GM21381 (cell line): ENCODE measurements around the gene NPHP1.
"Not testable (repeated sequence)": the region's sequence is repeated elsewhere in the genome, so short reads cannot be mapped to it uniquely, and the experiment has no call there.

Experiments used
- ATAC-seq: cut with Tn5 transposase; IDR thresholded peaks from one replicate; pipeline ENCODE4 v1.9.1; 2021; ENCODE audit warnings: mild to moderate bottlenecking, moderate library complexity; ENCODE audit not compliant: unreplicated experiment

Gene NPHP1

DNA sequence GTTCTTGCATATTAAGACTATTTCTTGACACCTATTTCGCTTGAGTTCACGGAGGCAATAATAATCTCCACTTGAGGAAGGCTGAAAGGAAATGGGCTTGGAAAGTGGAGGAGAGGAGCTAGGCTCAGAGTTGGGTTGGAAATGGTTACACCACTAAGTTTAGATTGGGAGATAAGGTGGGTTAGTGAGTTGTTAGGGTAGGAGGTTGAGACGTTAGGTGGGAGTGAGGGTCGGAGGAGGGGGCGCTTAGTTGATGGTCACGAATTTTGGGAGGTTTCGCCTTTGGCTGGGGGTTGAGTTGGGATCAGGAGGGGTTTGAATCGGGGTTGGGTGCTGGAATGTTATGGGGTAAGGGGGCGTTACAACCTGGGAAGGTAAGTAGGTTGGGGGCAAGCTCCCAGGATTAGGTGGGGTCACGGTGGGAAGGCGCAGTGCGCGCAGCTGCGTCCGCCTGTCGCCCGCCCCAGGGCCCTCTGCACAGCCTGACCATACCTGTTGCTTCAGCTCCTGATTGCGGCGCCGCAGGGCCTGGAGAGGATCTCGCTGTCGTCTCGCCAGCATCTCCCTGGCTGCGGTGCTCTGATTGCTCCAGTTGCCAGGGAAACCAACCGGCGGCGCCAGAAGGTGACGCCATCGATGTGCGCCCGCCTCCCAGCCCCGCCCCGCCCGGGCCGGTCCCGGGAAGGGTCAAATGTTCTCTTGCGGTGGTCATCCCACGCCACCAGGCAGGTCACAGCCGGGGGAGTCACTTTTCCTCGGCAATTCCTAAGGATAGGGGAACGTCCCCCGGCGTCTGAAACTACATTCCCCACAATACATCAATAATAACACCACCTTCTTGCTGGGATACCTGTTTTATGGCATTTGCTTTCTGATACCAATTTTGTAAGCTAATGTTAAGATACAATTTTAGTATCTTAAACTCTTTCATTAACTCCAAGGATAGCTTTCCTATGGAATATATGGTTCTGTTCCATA, at the start of gene NPHP1:
Gene NPHP1 (minus strand): TSS at position 606 of the 978 bp plus-strand sequence. CDS start 45 bp downstream, at position 561.
- ATAC-seq = peak; percentile 86

DNA sequence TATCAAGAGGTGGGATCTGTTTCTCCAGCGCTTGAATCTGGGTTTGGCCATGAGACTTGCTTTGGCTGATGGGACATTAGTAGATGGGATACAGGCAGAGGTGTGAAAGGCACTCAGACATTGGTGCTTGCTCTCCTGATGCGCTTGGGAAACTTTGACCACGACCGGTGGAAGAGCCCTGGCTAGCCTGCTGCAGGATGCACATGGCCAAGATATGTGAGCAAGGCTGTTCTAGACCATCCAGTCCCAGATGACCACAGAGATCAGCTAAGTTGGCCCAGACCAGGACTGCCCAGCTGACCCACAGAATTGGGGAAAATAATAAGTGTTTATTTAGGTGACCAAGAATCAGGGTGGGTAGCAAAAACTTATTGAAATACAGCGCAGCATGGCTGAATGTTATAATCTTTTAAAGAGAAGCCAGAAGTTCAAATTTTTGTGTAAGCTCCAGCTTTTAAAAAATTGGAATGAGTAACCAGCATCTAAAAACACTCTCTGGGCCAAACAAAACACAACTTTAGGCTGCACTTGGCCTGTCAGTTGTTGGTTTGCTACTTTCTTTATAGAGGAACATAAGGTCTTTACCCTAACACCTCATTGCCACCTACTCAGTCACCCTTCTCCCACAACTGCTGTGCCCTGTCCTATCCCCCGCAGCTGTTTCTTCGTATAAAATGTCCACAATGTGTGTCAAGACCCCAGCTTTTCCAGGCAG, 43.4 kb upstream of the NPHP1 start:
- not testable (repeated sequence) for ATAC-seq

DNA sequence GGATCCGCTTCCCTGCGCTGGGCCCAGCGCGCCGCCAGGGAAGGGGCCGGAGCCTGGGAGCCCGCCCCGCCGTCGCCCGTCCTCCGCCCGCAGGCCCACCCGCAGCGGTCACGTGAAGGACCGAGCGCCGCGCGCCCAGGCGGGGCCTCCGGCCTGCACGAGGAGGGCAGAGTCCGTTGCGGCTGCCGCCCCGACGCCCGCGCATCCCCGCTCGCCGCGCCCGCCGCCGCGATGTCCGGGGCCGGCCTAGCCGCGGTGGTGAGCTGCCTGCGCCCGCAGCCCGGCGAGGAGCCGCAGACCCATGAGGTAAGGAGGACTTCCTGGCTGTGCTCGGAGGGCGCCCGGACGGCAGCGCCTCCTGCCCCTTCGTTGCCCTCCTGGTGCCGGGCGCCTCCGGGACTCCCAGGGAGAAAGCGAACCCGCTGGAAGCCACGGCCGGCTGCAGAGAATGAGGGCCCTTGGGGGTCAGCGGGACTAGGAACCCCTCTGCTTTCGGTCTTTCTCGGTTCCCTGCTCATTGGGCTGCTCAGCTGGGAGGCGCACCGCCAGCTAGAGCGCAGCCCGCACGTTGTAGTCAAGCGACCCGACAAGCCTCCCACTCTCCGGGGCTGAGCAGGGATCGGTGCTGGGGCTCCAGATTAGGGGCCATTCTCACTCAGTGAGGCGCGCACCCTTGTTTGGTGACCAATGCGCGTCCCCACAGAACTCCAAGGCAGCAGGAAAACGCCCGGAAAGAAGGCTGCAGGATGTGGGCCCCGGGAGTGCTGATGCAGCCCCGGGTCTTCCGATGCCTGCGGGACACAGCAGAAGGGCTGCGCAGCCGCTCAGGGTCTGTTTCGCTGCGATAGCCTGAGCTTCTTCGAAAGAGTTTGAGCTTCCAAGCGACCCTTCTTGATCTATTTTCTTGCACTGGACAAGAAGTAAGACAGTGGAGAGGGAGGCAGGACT, 40.9 kb upstream of the NPHP1 start:
- not testable (repeated sequence) for ATAC-seq

DNA sequence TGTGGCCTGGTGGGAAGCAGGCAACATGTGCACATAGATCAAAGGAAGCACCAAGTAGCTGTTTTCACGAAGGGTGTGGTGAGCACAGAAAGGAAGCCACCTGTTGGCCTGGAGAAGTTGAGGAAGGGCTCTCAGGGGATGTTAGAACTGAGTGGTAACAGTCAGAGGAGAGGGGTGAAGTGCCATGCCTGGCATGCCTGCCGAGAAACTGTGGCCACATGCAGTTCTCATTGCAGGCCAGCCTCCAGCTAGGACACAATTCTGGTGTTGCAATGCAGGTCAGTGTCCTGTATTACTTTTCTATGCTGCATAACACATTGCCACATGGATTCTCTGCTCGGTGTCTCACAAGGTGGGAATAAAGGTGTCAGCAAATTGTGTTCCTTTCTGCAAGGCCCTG, 38.5 kb upstream of the NPHP1 start:
- ATAC-seq = not testable (repeated sequence)

DNA sequence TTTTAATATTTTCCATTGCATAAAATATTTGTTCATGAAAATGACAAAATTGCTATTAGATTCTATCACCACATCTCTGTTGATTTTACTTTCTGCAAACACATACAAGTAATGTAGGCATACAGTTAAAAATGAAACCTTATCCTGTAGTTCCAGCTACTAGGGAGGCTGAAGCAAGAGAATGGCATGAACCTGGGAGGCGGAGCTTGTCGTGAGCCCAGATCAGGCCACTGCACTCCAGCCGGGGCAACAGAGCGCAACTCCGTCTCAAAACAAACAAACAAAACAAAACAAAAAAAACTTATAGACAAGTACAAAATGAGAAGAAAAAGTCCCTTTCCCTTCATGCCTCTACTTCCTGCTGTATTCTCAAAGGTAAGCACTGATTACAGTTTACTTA, 29.7 kb upstream of the NPHP1 start:
- ATAC-seq = not testable (repeated sequence)

DNA sequence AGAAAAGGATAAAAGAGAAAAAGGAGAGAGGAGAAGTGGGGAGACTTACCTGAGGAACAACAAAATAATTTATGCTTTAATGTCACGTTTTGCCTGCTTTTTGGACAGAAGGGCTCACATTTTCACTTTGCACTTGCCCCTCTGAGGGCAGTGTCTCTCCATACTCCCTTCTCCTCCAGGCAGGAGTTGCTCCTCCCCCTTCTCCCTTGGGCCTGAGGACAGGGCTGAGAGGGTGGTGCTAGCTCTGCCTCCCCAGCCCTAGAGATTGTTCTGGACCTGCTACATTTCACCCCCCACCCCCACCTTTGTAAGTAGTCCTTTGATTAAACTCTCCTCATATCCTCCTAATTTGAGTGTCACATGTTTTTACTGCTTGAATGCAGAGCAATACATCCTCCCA, 25.1 kb upstream of the NPHP1 start:
- not testable (repeated sequence) for ATAC-seq

DNA sequence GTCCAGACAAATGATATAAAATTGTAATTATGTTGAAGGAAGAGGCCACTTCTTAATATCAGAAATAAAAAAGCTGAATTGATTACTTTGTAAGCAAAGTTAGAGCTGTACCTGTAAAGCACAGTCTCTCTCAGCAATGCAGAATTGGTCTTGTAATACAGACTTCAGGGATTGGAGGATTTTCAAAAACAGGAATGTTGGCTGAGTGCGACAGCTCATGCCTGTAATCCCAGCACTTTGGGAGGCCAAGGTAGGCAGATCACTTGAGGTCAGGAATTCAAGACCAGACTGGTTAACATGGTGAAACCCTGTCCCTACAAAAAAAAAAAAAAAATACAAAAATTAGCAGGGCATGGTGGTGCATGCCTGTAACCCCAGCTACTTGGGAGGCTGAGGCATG, 17.8 kb upstream of the NPHP1 start:
- ATAC-seq = not testable (repeated sequence)

DNA sequence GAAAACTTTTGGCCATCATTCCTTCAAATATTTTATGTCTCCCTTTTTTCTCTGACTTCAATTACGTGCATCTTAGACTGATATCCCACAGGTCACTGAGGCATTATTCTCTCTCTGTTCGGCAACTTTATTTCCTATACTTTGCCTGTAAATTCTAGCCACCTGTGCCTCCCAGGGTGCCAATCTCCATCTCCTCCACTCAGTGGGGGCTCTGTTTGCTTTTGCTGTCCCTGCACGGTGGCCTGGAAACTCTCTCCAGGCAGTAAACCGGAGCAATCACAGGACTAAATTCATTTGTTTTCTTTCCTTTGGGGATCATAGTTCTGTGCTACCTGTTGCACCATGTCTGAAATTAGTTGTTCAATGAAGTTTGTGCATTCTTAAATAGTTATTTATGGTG, 17.1 kb upstream of the NPHP1 start:
- ATAC-seq = no peak

DNA sequence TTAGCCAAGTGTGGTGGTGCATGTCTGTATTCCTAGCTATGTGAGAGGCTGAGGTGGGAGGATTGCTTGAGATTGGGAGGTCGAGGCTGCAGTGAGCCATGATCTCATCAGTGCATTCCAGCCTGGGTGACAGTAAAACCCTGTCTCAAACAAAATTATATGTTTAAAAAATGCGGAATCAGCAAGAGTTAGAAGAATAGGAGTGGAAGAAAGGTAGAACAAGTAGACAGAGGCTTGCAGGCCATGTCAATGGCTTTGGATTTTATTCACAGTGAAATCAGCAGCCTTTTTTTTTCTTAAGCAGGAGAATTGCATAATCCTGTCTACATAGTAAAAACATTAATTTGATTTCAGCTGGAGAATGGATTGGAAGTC, 15.4 kb upstream of the NPHP1 start:
- no peak for ATAC-seq

DNA sequence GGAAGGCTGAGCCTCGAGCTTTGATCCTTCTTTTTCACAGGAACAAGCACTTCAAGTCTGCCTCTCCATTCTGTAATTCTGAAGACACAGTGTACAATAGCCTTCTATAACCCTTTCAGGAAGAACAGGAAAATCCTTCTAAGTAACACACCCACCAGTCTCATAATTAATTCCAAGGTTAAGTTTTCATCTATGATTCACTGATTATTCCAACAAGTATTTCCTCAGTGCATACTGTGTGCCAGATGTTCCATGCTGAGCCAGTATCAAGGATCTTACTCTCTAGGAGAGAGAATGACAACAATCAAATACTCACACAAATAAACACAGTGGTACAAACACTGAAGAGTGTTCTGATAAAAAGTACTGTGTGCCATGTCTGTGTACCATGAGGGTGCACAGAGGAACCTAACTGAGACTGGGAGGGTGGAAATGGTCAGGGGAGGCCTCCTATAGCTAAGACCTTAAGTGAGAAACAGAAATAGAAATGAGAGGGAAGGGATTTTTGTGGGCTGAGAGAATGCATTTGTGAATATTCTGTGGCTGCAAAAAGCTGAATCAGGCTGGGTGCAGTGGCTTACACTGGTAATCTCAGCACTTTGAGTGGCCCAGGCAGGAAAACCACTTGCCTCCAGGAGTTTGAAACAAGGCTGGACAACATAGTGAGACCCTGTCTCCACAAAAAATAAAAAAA, 14.8 kb upstream of the NPHP1 start:
- no peak for ATAC-seq

DNA sequence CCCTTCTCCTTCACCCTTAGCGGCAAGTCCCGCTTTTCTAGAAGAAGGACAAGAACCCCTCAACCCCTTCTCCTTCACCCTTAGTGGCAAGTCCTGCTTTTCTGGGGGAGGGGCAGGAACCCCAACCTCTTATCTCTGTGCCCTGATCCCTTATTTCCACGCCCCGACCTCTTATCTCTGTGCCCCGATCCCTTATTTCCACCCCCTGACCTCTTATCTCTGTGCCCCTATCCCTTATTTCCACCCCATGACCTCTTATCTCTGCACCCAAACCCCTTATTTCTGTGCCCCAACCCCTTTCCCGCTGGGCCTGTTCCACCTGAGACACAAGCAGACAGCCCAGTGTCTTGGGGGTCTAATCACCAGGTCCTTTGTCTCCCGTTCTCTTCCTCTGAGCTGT, 14.1 kb upstream of the NPHP1 start:
- ATAC-seq = not testable (repeated sequence)

DNA sequence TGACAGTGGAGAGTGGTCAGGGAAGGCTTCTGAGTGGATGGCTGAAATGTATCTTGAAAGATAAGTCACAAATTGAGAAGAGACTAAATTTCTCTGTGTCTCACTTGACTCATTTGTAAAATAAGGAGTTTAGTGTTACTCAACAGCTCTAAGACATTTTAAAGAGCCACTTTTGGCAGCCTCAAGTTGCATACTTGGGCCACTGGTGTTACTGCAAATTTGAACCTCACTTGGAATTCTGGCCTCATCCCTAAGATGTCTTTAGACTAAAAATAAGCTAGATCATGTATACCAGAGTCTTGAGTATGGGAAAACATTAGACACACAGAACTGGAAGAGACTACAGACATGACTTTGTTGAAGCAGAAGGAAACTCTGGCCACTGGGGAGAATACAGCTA, 12.0 kb upstream of the NPHP1 start:
- no peak for ATAC-seq

DNA sequence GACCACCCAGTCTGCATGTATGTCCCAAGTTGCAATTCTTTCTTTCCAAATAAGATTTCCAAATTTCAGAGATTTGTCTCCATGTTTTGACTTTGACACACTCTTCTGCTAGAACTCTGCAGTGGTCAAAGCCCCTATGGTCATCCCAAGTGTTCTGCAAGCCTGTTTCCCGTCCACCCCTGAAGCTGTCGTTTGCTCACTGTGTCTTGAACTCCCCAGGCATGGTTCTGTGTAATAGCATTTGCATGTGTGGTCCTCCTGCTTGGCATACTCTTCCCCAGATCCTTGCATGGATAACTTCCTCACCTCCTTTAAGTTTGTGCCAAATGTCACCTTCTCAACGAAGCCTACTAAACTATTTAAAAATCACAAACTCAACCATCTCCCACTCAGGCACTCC, 11.4 kb upstream of the NPHP1 start:
- no peak for ATAC-seq

DNA sequence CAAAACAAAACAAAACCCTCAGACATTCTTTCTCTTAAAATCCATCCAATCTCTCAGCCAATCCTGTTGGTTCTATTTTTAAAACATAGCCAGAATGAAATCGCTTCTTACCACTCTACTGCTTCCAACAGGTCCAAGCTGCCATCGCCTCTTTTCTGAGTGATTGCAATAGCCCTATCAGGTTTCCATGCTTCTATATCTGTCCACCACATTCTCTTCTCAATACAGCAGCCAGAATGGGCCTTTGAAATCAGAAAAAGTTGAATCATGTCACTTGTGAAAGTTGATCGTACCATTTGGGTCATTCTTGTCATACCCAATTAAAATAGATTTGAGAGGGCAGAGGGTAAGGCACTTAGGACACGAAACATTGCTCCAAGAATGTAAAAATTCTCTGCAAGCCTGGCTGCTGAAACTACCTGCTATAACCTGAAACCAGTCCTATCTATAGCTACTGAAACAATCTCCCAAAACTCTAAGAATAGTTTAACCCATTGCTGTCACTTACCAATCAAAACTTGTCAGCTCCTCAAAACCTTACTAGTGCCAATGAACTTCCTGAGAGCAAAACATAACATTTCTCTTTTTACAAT, 10.8 kb upstream of the NPHP1 start:
- ATAC-seq = no peak

DNA sequence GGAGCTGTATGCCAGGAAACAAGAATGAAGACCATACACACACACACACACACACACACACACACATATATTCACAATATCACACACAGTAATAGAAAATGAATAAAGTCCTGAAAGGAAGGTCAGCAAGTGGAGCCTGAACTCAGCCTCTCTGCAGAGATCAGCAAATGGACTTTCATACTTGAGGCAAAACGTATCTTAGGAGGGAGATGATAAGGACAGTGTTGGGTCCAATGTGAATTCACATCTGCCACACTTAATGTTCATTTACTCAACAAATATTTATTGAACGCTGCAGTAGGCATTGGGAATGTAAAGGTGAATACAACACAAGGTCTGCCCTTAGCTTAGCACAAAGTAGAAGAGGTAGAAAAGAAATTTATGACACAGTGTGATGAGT, 10.3 kb upstream of the NPHP1 start:
- ATAC-seq = no peak

DNA sequence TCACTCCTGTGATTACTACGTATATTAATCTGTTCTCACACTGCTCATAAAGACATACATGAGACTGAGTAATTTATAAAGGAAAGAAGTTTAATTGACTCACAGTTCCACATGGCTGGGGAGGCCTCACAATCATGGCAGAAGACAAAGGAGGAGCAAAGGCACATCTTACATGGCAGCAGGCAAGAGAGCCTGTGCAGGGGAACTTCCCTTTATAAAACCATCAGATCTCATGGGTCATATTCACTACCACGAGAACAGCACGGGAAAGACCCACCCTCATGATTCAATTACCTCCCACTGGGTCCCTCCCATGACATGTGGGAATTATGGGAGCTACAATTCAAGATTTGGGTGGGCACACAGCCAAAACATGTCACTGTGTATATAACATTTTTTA, 8.7 kb upstream of the NPHP1 start:
- ATAC-seq = not testable (repeated sequence)

DNA sequence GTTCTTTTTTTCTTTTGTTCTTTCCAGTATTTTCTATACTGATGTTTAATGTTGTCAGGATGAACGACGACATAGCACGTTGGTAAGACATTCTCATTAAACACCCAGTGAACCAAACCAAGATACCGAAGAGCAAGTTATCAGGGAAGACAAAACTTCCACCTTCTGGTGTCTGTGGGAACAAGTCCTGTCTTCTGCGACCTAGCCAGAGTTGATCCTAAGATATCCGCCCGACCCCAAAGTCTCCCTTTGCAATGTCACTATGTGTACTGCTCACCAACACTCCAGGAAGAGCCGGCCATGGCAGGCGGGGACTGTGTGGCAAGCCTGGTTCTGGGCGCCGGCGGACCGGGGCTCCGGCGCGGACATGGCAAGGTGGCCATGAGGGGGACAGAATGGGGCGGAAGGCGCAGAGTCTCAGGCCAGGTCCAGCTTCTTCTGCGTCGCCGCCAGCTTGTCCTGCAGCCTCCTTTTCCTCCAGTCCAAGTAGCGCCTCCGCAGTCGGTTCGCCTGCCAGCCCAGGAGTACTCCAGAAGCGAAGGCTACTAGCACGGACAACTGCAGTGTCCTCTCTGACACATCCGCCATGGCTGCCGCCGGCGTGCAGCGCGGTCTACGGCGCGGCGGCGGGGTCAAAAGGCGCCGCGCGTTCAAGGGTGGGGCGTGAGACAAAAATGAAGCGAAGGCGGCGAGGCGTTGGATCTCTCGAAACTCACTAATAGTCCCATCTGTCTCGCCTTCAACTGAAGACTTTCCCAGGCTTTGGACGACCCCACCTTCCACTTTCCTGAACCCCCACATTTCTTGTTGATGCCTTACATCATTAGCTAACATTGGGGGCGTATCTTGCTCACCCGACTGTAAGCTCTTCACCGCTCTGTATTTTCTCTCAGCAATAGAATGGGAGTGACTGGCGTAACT, 7.4 kb upstream of the NPHP1 start, which contains the start of gene MTLN:
Gene MTLN (minus strand): TSS at position 610 of the 921 bp plus-strand sequence. CDS start 22 bp downstream, at position 588.
- peak; percentile 83 for ATAC-seq

DNA sequence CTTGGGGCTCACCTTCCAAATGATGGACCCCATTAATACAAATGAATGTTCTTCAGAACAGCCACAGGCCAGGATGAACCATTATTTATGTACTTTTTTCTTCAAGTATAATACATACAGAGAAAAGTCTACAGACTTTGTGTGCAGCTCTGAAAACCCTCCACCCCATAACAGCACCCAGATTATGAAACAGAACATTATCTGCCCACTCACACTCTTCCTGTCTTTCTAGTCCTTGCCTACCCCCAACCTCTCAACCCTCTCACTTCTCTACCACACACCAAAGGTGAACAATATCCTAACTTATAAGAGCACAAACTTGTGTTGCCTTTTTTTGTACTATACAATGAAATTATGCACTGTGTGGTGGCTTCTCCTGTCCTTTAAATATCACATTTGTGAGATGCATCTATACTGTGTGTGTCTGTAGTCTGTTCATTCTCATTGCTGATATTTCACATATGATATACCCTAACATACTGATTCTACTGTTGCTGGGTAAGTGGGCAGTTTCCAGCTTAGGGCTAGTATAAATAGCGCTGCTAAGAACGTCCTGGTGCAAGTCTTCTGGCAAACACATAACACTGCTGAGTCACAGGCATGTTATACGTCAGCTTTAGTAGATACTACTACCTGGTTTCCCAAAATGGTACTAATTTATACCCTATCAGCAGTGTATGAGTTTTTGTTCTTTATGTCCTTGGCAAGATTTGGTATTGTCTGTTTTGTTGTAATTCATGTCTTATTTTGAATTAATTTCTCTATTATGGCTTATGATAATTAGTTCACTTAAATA, 1.0 kb upstream of the NPHP1 start:
- no peak for ATAC-seq
